ENCODE measurements around the gene COPA.

The COPA gene

GRCh38 chr1:160362168-160362957 lies 19.3 kb upstream of the COPA start:
- no peak for DNase-seq (ENCODE audit: low read depth)

DNA sequence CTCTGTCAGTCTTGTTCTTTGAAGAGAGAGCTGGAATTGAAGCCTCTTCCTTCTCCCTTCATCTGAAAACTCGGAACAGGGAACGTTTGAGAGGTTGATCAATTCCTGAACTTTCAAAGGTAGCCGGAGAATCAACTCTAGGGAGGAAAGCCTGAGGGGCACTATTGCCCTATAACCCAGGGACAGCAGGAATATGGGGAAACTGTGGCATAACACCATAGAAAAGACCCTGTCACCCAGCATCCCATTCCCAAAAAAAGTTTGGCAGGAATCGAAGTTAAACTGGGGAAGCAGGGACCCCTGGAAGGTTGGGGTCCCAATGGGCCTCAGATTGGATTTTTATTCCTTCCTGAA lies 18.7 kb upstream of the COPA start:
- no peak for DNase-seq (ENCODE audit: low read depth)

DNA sequence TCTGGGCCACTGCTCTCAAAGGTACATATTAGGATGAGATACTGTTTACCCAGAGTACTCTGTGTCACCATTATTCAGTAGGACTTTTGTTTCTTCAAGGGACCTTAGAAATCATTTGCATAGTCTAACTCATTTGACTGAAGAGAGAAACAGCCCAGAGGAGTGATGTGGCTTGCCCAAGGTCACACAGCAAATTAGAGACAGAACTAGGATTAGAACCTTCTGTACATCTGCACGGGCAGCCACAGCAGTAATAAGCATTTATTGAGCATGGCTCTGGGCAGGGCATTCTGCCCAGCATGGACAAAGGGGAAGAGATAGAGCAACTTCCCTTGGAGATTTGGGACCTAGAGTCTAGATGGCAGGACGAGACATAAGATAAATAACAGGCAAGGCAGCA lies 18.1 kb upstream of the COPA start:
- no peak for DNase-seq (ENCODE audit: low read depth)

GRCh38 chr1:160360227-160360695 lies 17.2 kb upstream of the COPA start:
- no peak for DNase-seq (ENCODE audit: low read depth)

- no peak for DNase-seq (ENCODE audit: low read depth)
These were observed 16.6 kb upstream of the COPA start for GRCh38 chr1:160359559-160360226.

GRCh38 chr1:160358073-160358472 lies 15.0 kb upstream of the COPA start:
- no peak for DNase-seq (ENCODE audit: low read depth)

DNA sequence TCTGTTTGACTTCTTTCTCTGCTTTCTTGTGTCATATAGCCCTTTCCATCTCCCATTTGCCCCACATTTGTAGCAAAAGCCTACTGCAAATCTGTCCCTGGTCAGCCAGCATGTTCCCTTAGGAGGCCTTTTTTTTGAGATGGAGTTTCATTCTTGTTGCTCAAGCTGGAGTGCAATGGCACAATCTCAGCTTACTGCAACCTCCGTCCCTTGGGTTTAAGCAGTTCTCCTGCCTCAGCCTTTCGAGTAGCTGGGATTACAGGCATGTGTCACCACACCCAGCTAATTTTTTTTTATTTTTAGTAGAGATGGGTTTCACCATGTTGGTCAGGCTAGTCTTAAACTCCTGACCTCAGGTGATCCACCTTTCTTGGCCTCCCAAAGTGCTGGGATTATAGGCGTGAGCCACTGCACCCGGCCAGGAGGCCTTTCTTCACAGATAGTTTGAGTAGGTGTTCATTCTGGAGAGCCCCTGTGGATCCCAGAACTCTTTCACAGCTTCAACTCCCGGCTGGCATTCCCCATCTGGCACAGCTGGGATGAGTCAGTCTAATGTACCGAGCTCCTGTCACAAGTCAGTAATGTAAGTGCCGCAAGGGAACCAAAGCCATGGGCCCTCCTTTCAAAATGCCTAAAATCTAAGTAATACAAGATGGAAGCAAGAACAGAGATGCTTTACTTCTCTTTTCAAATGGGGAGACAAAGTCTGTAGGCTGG lies 14.4 kb upstream of the COPA start:
- no peak for DNase-seq (ENCODE audit: low read depth)

DNA sequence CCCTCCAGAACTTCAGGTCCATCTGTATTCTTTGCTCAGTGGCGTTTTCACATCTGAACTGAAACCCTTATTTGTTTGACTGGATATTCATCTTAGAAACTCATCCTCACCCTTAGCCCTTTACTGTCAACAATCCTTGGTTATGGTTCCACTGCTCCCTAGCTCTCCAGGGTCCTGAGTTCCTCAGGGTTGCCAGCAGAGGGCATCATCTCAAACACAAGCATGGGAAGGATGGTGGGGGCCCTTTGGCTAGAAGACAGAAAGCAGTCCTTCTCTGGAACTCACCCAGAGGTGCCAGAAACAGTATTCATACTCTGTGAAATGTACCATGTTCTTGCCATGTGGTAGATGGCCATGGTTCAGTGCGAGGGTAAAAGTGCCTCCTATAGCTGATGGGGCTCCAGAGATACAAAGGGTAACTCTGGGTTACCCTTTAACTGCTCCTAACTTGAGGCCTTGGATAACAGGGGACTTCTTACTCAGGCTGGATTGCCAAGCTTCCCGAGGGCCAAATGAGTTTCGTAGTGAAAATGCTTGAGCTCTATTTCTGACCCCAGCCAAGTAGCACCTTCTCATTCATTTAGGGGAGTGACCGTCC lies 11.4 kb upstream of the COPA start:
- no peak for DNase-seq (ENCODE audit: low read depth)

- DNase-seq (ENCODE audit: low read depth), result no peak
These were observed 10.2 kb upstream of the COPA start for GRCh38 chr1:160353223-160353622.

DNA sequence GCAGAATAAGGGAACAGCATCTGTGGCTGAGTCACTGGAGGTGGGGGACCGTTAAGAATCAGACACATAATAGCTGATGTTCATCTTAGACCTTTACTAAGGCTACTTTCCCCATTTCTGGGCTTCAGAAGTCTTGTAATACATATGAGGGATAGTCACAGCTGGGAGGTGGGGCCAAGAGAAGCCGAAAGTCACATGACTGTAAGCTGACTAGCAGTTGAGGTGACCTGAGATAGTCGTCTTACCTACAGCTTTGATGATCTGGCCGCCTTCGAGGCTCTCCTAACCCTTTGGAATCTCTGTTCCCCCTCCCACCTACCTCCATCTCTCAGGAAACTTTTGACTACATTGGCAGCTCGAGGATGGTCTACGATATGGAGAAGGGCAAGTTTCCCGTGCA lies 9.5 kb upstream of the COPA start:
- DNase-seq (ENCODE audit: low read depth), result no peak

DNA sequence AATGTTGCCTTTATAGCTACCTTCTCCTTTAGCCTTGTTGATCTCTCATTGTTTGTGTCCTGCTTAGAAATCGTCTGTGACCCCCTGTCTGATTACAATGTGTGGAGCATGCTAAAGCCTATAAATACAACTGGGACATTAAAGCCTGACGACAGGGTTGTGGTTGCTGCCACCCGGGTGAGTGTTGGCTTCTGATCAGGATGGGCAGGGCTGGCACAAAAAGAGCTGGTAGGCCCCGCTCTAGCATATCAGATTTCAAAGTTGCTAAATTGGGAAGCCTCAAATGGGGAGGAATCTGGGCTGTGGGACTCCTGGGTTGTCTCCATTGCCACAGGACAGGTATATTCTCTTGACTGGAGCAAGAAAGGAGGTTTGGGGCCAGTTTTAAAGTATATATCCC lies 8.6 kb upstream of the COPA start:
- DNase-seq (ENCODE audit: low read depth), result no peak

DNA sequence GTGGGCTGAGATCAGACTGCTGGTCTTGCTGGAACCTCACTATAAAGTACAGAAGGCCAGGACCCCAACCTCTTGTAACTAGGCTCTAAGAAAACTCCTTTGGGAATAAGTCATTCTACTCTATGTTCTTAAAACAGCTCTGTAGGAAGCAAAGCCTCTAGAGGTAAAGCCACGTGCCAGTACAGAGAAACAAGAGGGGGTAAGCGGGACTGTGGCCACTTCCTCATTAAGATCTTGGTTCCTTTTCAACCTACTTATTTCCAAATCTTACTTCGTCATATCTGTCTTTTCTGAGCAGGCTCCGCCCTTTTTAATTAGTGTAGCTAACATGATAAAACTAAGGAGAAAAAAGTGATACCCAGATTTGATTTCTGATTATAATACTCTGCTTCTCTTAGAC lies 3.9 kb upstream of the COPA start:
- DNase-seq (ENCODE audit: low read depth), result no peak

GRCh38 chr1:160346463-160346862 lies 3.4 kb upstream of the COPA start:
- DNase-seq (ENCODE audit: low read depth), result no peak

DNA sequence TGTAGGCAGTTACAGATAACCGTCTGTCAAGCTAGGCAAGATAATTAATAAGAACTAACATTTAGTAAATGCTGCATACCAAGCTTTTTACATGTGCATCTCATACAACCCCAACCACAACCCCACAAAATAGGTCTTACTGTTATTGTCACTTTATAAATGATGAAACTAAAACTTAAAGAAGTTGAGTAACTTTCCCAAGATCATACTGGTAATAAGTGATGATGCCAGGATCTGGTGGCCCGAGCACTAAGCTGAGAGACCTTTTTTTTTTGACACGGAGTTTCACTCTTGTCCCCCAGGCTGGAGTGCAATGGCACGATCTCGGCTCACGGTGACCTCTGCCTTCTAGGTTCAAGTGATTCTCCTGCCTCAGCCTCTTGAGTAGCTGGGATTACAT lies 1.9 kb upstream of the COPA start:
- DNase-seq (ENCODE audit: low read depth), result no peak

DNA sequence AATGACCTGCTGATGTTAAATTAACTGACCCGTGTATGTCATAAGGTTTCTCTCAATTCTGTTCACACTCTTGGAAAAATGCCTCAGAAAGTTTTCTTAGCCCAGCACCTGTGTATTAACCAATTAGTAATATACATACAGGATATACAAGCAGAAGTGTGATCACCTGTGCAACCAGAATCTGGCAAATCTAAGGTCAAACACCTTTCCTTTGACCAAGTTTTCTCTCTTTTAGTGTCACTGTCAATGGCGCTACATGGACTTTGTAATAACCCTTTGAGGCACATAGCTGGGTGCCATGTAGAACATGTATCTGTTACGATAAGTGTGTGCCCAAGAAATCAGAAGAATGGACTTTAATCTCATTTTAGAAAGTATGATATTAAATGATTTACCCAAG lies 1.2 kb upstream of the COPA start:
- no peak for DNase-seq (ENCODE audit: low read depth)

DNA sequence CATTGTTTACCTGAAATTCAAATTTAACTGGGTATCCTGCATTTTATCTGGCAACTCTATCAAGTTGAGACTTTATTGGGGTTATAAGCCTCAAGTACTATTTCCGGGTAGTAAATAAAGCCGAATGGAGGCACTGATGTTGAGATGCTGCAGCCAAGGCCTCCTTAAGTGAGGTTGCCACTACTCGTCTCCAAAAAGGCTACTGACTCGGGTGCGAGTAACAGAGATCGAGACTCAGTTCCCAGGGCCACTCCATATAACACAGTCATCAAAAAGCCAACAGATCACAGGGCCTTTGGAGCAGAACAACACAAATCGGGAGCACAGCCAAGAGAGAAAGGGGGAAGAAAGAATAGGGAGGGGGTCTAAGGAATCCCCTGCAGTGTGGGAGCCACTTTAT lies 524 bp downstream of the COPA start:
- no peak for DNase-seq (ENCODE audit: low read depth)

- DNase-seq (ENCODE audit: low read depth), result no peak
These were observed 2.2 kb downstream of the COPA start for GRCh38 chr1:160340866-160341265.

GRCh38 chr1:160340146-160340545 lies 2.9 kb downstream of the COPA start:
- no peak for DNase-seq (ENCODE audit: low read depth)

GRCh38 chr1:160338580-160338979 lies 4.5 kb downstream of the COPA start:
- no peak for DNase-seq (ENCODE audit: low read depth)

DNA sequence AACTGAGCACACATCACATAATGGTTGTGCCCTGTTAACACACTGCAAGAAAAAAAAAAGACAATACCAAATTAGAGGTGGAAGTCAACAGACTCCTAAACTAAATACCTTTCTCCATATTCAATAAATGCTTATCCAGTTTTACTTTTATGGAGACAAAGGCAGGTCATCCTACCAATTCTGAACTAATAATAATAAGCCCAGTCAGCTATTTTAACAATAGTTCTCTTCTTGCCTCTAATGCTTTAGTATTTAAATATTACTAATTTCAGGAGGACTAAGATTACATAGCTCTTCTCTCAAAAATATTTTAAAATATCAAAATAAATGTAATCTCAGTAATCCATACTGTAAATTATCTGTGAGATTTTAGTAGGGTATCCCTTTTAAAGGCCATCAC lies 10.5 kb downstream of the COPA start:
- no peak for DNase-seq (ENCODE audit: low read depth)

GRCh38 chr1:160330119-160330518 lies 12.9 kb downstream of the COPA start:
- no peak for DNase-seq (ENCODE audit: low read depth)

GRCh38 chr1:160328184-160328583 lies 14.9 kb downstream of the COPA start:
- DNase-seq (ENCODE audit: low read depth), result no peak

DNA sequence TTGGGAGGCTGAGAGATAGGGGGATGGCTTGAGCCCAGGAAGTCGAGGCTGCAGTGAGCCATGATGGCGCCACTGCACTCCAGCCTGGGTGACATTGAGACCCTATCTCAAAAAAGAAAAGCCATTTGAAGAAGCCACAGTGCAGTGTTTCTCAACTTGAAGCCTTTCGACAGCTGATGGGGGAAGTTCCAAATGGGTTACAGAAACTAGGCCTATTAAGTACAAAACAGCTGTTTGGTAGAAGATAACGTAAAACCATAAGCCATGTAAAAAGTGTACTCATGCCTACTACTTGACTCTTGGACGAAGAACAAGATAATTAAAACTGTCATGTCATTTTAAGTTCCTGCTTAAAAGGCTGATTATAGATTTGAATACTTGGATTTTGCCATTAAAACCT lies 16.6 kb downstream of the COPA start:
- no peak for DNase-seq (ENCODE audit: low read depth)
